ENCODE measurements around the gene RAET1G. TPM values are rescaled to one million over a fixed set of nuclear protein-coding genes. Genes with fewer than 3 reads are reported as not detected.

Gene RAET1G
- total and polyA plus RNA-seq, 2 of the 13 experiments (the other 11 are each of a cell fraction or from before 2014, with no cell fraction given): not detected

DNA sequence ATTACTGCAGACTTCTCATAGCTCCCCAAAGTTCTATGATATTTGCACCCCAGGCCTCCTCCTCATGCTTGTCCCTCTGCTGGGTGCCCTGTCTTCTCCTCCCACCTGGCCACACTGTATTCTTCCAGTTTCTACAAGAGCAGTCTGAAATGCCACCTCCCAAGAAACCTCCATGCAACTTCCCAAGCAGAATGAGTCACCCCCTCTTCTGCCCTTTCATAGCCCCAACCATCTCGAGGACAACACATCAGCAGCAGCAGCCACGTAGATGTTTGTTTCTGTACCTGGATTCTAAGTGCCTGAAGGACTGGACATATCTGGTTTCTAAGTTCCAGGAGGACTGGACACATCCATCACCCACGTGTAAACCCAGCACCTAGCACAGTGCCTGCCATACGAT is 12.3 kb upstream of the RAET1G start (continued):
- no peak for TF ChIP-seq CCAR2 (optimal IDR thresholded peaks at IDR 0.05; ENCODE audit: low read depth, low read length)
- TF ChIP-seq, protein P1, sequence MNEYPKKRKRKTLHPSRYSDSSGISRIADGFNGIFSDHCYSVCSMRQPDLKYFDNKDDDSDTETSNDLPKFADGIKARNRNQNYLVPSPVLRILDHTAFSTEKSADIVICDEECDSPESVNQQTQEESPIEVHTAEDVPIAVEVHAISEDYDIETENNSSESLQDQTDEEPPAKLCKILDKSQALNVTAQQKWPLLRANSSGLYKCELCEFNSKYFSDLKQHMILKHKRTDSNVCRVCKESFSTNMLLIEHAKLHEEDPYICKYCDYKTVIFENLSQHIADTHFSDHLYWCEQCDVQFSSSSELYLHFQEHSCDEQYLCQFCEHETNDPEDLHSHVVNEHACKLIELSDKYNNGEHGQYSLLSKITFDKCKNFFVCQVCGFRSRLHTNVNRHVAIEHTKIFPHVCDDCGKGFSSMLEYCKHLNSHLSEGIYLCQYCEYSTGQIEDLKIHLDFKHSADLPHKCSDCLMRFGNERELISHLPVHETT (CRISPR knock-in tag; conservative IDR thresholded peaks at IDR 0.05): no peak

DNA sequence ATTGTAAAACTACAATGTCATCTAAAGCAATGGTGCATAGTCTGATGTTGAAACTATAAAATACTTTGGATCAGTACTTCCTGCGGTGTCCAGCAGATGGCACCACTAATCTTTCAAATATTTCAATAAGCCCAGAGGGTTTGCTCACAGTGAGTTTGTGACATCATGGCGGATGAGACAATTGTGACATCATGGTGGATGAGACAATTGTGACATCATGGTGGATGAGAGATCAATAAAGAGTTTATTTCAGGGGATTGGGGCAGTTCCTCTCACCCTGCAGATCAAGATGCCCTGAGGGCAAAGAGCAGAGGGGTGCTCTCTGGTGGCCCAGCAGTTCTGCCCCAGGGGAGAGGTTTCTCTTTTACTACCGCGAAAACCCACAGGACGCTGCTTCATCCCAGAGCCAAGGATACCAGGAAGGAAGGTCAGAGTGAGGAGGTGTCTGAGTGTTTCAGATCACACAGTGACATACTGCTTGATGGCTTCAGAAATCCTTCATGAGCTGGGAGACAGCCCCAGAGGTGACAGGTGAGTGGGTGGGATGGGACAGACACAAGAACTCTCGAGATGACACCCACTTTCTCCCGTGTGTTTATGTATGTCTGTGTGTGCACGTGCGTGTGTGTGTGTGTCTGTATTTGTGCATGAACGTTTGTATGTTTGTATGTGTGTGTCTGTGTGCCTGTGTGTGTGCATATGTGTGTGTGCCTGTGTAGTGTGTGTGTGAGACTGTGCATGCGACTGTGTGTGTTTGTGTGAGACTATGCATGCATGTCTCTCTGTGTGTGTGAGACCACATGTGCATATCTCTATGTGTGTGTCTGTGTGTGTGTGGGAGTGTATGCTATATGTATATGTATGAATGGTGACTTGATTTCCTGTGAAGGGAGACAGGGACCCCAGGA is 11.6 kb upstream of the RAET1G start:
- Histone ChIP-seq H3K36me3 (replicated peaks in 1 of 2; ENCODE audit: control insufficient read depth in 1 of 2, insufficient read depth in 2 of 2, low read length in 2 of 2) (no peaks in the 10 kb centered on the region), H3K9me3 (ENCODE audit: low read length) (no peaks in the 10 kb centered on the region), H3K4me3 (replicated peaks in 1 of 3; ENCODE audit: insufficient read depth in 1 of 3, low read depth in 2 of 3, low read length in 3 of 3) (no peak overlapping the region), H3K4me2 (ENCODE audit: low read depth, low read length) (no peak overlapping the region), H3K9ac (ENCODE audit: insufficient read depth, low read depth, low read length) (no peak overlapping the region), H3K4me1 (ENCODE audit: insufficient read depth, low read length) (peaks cover 12% of the 10 kb centered on the region), H3K27ac (ENCODE audit: extremely low read length, insufficient read depth, low read length) (no peak overlapping the region), H4K20me1 (ENCODE audit: insufficient read depth, low read length) (no peaks in the 10 kb centered on the region), H3K27me3 (ENCODE audit: control insufficient read depth in 1 of 2, insufficient read depth in 2 of 2, low read length in 2 of 2) (peaks cover 9 to 63% of the 10 kb centered on the region in 2 experiments), H2AFZ (ENCODE audit: low read length) (no peak overlapping the region), H3K79me2 (ENCODE audit: insufficient read depth, low read length) (no peaks in the 10 kb centered on the region)
- DNase-seq (ENCODE audit: low spot score): peak; percentile 64
- ChIA-PET CTCF (ENCODE audit: low intra/inter-chr PET ratio, low total read pairs) (interaction anchor here (0.7 to 4.1 kb wide), 2 partner anchors 72 to 82 kb away, joined by 4 to 64 read pairs; no protein-coding TSS in a partner anchor), POLR2A (no interaction called here)
- peak; percentile 89 for FAIRE-seq
- in situ Hi-C loops (cut with HindIII; ENCODE audit: extremely low pct_ligation_motif_present, low pct_unique_long_range_greater_than_20kb) (loop anchor here (5.0 to 10.0 kb wide), 3 partner anchors 73 to 880 kb away; partner anchors contain the start of gene RAET1L), intact Hi-C loops (cut with micrococcal nuclease; ENCODE audit: unreplicated experiment) (loop anchor here (1.0 to 10.0 kb wide), 2 partner anchors 82 to 880 kb away; no protein-coding TSS in a partner anchor)
- no TSS peak for BruUV-seq (replicated peaks)
- WGBS (ENCODE audit: low lambda C conversion rate): under 1% methylated on average over 11 of the region's 11 CpGs
- peak; percentile 57 for ATAC-seq
- TF ChIP-seq ZFP36L2 (CRISPR knock-in tag; IDR thresholded peaks at IDR 0.05): no peak
- TF ChIP-seq LCORL (IDR thresholded peaks at IDR 0.05): peak; percentile 34; the same call in 1 of the 2 replicates
- no peak for TF ChIP-seq LCORL (CRISPR knock-in tag; IDR thresholded peaks at IDR 0.05)
- peak; percentile 51 for TF ChIP-seq CREM (IDR thresholded peaks at IDR 0.05)
- TF ChIP-seq CREM (CRISPR knock-in tag; IDR thresholded peaks at IDR 0.05): no peak
- peak; percentile 92 for TF ChIP-seq CREB1 (IDR thresholded peaks at IDR 0.05)
- no peak for TF ChIP-seq CREB1 (CRISPR knock-in tag; IDR thresholded peaks at IDR 0.05)
- TF ChIP-seq, protein P2, sequence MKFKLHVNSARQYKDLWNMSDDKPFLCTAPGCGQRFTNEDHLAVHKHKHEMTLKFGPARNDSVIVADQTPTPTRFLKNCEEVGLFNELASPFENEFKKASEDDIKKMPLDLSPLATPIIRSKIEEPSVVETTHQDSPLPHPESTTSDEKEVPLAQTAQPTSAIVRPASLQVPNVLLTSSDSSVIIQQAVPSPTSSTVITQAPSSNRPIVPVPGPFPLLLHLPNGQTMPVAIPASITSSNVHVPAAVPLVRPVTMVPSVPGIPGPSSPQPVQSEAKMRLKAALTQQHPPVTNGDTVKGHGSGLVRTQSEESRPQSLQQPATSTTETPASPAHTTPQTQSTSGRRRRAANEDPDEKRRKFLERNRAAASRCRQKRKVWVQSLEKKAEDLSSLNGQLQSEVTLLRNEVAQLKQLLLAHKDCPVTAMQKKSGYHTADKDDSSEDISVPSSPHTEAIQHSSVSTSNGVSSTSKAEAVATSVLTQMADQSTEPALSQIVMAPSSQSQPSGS (CRISPR knock-in tag; IDR thresholded peaks at IDR 0.05): 0 out of 2 replicates have a peak, but pooled peaks have one; percentile 30
- peak; percentile 98 for TF ChIP-seq ZBTB21 (CRISPR knock-in tag; IDR thresholded peaks at IDR 0.05)
- TF ChIP-seq, protein P3, sequence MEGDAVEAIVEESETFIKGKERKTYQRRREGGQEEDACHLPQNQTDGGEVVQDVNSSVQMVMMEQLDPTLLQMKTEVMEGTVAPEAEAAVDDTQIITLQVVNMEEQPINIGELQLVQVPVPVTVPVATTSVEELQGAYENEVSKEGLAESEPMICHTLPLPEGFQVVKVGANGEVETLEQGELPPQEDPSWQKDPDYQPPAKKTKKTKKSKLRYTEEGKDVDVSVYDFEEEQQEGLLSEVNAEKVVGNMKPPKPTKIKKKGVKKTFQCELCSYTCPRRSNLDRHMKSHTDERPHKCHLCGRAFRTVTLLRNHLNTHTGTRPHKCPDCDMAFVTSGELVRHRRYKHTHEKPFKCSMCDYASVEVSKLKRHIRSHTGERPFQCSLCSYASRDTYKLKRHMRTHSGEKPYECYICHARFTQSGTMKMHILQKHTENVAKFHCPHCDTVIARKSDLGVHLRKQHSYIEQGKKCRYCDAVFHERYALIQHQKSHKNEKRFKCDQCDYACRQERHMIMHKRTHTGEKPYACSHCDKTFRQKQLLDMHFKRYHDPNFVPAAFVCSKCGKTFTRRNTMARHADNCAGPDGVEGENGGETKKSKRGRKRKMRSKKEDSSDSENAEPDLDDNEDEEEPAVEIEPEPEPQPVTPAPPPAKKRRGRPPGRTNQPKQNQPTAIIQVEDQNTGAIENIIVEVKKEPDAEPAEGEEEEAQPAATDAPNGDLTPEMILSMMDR (CRISPR knock-in tag; IDR thresholded peaks at IDR 0.05): peak; percentile 84
- no peak for TF ChIP-seq ZFAT (CRISPR knock-in tag; conservative IDR thresholded peaks at IDR 0.05)
- peak; percentile 76 for TF ChIP-seq ATF1 (CRISPR knock-in tag; IDR thresholded peaks at IDR 0.05)
- peak; percentile 87 for TF ChIP-seq ATF7 (IDR thresholded peaks at IDR 0.05)
- no peak for TF ChIP-seq ATF7 (CRISPR knock-in tag; IDR thresholded peaks at IDR 0.05)
- no peak for TF ChIP-seq RFX5 (IDR thresholded peaks at IDR 0.05; ENCODE audit: low read depth, low read length)
- TF ChIP-seq NFRKB (IDR thresholded peaks at IDR 0.05): peak; percentile 23; the same call in 1 of the 2 replicates
- 0 out of 2 replicates have a peak, but pooled peaks have one; percentile 19 for TF ChIP-seq GATAD2A (CRISPR knock-in tag; IDR thresholded peaks at IDR 0.05)
